ENCODE measurements around the gene FYB1. TPM values are rescaled to one million over a fixed set of nuclear protein-coding genes. Genes with fewer than 3 reads are reported as not detected.
"Not testable (repeated sequence)": the region's sequence is repeated elsewhere in the genome, so short reads cannot be mapped to it uniquely, and the experiment has no call there.

FYB1 gene
- total RNA-seq, 1 donor from 2014 or later: not detected

GRCh38 chr5:39226558-39226957, 7.2 kb upstream of the FYB1 start:
- Mint-ChIP-seq H3K9me3 (ENCODE audit: low read depth) (no peaks in the 10 kb centered on the region), H3K27ac (ENCODE audit: unreplicated experiment) (no peak overlapping the region), H3K4me3 (ENCODE audit: unreplicated experiment) (no peak overlapping the region), H3K36me3 (ENCODE audit: low read depth) (no peaks in the 10 kb centered on the region), H3K4me1 (ENCODE audit: low read depth) (no peaks in the 10 kb centered on the region), H3K27me3 (ENCODE audit: low read depth) (no peaks in the 10 kb centered on the region)
- TF ChIP-seq CTCF (IDR thresholded peaks at IDR 0.05): no peak
- DNase-seq (ENCODE audit: low spot score): no peak

GRCh38 chr5:39226100-39226451, 6.7 kb upstream of the FYB1 start:
- Mint-ChIP-seq H3K4me3 (ENCODE audit: unreplicated experiment) (no peak overlapping the region), H3K27me3 (ENCODE audit: low read depth) (no peaks in the 10 kb centered on the region), H3K36me3 (ENCODE audit: low read depth) (no peaks in the 10 kb centered on the region), H3K9me3 (ENCODE audit: low read depth) (no peaks in the 10 kb centered on the region), H3K4me1 (ENCODE audit: low read depth) (no peaks in the 10 kb centered on the region), H3K27ac (ENCODE audit: unreplicated experiment) (no peak overlapping the region)
- DNase-seq (ENCODE audit: low spot score): no peak
- no peak for TF ChIP-seq CTCF (IDR thresholded peaks at IDR 0.05)

GRCh38 chr5:39225405-39226099, 6.2 kb upstream of the FYB1 start:
- no peak for TF ChIP-seq CTCF (IDR thresholded peaks at IDR 0.05)
- no peak overlapping the region for H3K4me3 Mint-ChIP-seq (ENCODE audit: unreplicated experiment)

GRCh38 chr5:39224196-39224761, 4.9 kb upstream of the FYB1 start:
- Mint-ChIP-seq H3K27ac (ENCODE audit: unreplicated experiment) (no peak overlapping the region), H3K9me3 (ENCODE audit: low read depth) (no peaks in the 10 kb centered on the region), H3K36me3 (ENCODE audit: low read depth) (no peaks in the 10 kb centered on the region), H3K4me1 (ENCODE audit: low read depth) (peaks cover 2% of the 10 kb centered on the region), H3K4me3 (ENCODE audit: unreplicated experiment) (no peak overlapping the region), H3K27me3 (ENCODE audit: low read depth) (no peaks in the 10 kb centered on the region)
- DNase-seq (ENCODE audit: low spot score): no peak
- no peak for TF ChIP-seq CTCF (IDR thresholded peaks at IDR 0.05)

More at GRCh38 chr5:39225405-39226099, 6.2 kb upstream of the FYB1 start:
- no peaks in the 10 kb centered on the region for H3K9me3 Mint-ChIP-seq (ENCODE audit: low read depth)
- no peaks in the 10 kb centered on the region for H3K4me1 Mint-ChIP-seq (ENCODE audit: low read depth)
- no peak overlapping the region for H3K27ac Mint-ChIP-seq (ENCODE audit: unreplicated experiment)
- H3K36me3 Mint-ChIP-seq (ENCODE audit: low read depth): no peaks in the 10 kb centered on the region
- DNase-seq (ENCODE audit: low spot score): no peak
- no peaks in the 10 kb centered on the region for H3K27me3 Mint-ChIP-seq (ENCODE audit: low read depth)

- Mint-ChIP-seq H3K4me3 (ENCODE audit: unreplicated experiment) (no peak overlapping the region), H3K4me1 (ENCODE audit: low read depth) (peaks cover 5% of the 10 kb centered on the region), H3K27ac (ENCODE audit: unreplicated experiment) (no peak overlapping the region), H3K9me3 (ENCODE audit: low read depth) (no peaks in the 10 kb centered on the region), H3K27me3 (ENCODE audit: low read depth) (no peaks in the 10 kb centered on the region), H3K36me3 (ENCODE audit: low read depth) (no peaks in the 10 kb centered on the region)
- TF ChIP-seq CTCF (IDR thresholded peaks at IDR 0.05): no peak
- DNase-seq (ENCODE audit: low spot score): no peak
Observed at GRCh38 chr5:39223565-39224156, 4.3 kb upstream of the FYB1 start.

GRCh38 chr5:39221671-39222070, 2.3 kb upstream of the FYB1 start:
- H3K9me3 Mint-ChIP-seq (ENCODE audit: low read depth); H3K36me3 Mint-ChIP-seq (ENCODE audit: low read depth): not testable (repeated sequence)

More at GRCh38 chr5:39221671-39222070, 2.3 kb upstream of the FYB1 start:
- not testable (repeated sequence) for H3K27ac Mint-ChIP-seq (ENCODE audit: unreplicated experiment); H3K4me1 Mint-ChIP-seq (ENCODE audit: low read depth); H3K4me3 Mint-ChIP-seq (ENCODE audit: unreplicated experiment); DNase-seq (ENCODE audit: low spot score); H3K27me3 Mint-ChIP-seq (ENCODE audit: low read depth)

Measured in chondrocyte (in vitro differentiated cells).